K562 (cell line): ENCODE measurements around the gene TCEA3. TPM values are rescaled to one million over a fixed set of nuclear protein-coding genes. Genes with fewer than 3 reads are reported as not detected.

Experiments
- ATF7 ChIP-seq: fragments of 450-650 bp; IDR thresholded peaks from 2 replicates; pipeline ENCODE4 v1.7.1; 2014; ENCODE audit warnings: mild to moderate bottlenecking, moderate library complexity
- CUX1 ChIP-seq: fragments of 200-800 bp; sonication (Bioruptor generic); IDR thresholded peaks from 2 replicates; pipeline ENCODE4 v1.6.1; 2016; ENCODE audit warnings: missing genetic modification characterization, missing compliant biosample characterization
- MAFF ChIP-seq: IDR thresholded peaks from 2 replicates; pipeline ENCODE4 v1.6.1; 2012; ENCODE audit warnings: low read length, improper control_type of control experiment
- PHB2 ChIP-seq: fragments of 450-650 bp; IDR thresholded peaks from 2 replicates; pipeline ENCODE4 v1.6.1; 2017; ENCODE audit warnings: low read depth
- PRMT5 ChIP-seq: sonication (generic); formaldehyde crosslinking; IDR thresholded peaks from 2 replicates; pipeline ENCODE4 v1.5.0; 2020; ENCODE audit warnings: missing genetic modification reagents
- PTBP1 ChIP-seq: fragments of 200-400 bp; formaldehyde crosslinking; IDR thresholded peaks from 2 replicates; pipeline ENCODE4 v1.6.1; 2017; ENCODE audit warnings: low read depth, low read length
- SMARCB1 ChIP-seq: IDR thresholded peaks from 2 replicates; pipeline ENCODE4 v1.6.1; 2011; ENCODE audit warnings: improper control_type of control experiment, low read depth; ENCODE audit not compliant: insufficient read length
- TEAD1 ChIP-seq, 2 experiments: fragments of 450-650 bp in 1 of 2; sonication (generic) in 1 of 2; formaldehyde crosslinking; IDR thresholded peaks; 2 replicates each; pipeline versions ENCODE4 v1.4.0 to v1.8.0; 2020 to 2022; ENCODE audit warnings: mild to moderate bottlenecking in 2 of 2, missing genetic modification reagents in 1 of 2
- ZNF133 ChIP-seq: fragments of 250-450 bp; sonication (Bioruptor Pico); IDR thresholded peaks from 2 replicates; pipeline ENCODE4 v1.4.0; 2020; ENCODE audit warnings: mild to moderate bottlenecking
- polyA plus RNA-seq, 8 experiments: library from polyadenylated mRNA; depleted of rRNA in 4 of 8; stranded (reverse) in 5 of 8; unstranded in 3 of 8; fragments of >200 nt; fragmentation: Nextera tagmentation in 2 of 8; fragmentation: Illumina TruSeq in 1 of 8; extraction: Ambion mirVana in 2 of 8; extraction: Trizol in 1 of 8; gene quantifications; 2 replicates each; pipeline versions ENCODE4 v1.2.1 to v1.2.3, GENCODE V29; 2011 to 2014; ENCODE audit warnings: inconsistent platforms in 1 of 8, missing spikeins in 1 of 8
- total RNA-seq, 7 experiments: library from RNA; depleted of rRNA in 6 of 7; stranded (reverse); fragments of >200 nt in 6 of 7; fragmentation: Illumina TruSeq in 2 of 7; extraction: Trizol in 2 of 7; gene quantifications; 2 replicates each; pipeline versions ENCODE4 v1.2.1 to v1.2.3, GENCODE V29; 2011 to 2021; ENCODE audit warnings: low replicate concordance in 1 of 7
- TF ChIP-seq, protein P1 (sequence below): fragments of 450-650 bp; formaldehyde crosslinking; IDR thresholded peaks from 2 replicates; pipeline ENCODE4 v1.4.0; 2020; ENCODE audit warnings: mild to moderate bottlenecking, moderate library complexity
- TF ChIP-seq, protein P2 (sequence below), 2 experiments: fragments of 450-650 bp in 1 of 2; sonication (generic) in 1 of 2; formaldehyde crosslinking in 1 of 2; IDR thresholded peaks; 2 replicates each; pipeline versions ENCODE4 v1.7.1 to v1.9.0; 2016 to 2022; ENCODE audit warnings: inconsistent platforms in 1 of 2, mild to moderate bottlenecking in 1 of 2, missing genetic modification reagents in 1 of 2

Gene TCEA3
- total and polyA plus RNA-seq, 9 of the 15 experiments (the other 6 are each of a cell fraction or from before 2014, with no cell fraction given) = 0.03 to 0.55 (median 0.36) TPM

- TF ChIP-seq CUX1 (CRISPR knock-in tag) (no peak), PRMT5 (no peak), PTBP1 (no peak), PHB2 (no peak), TEAD1 (CRISPR knock-in tag; IDR thresholded peaks at IDR 0.05) (no peak), MAFF (no peak), ZNF133 (CRISPR knock-in tag) (no peak), ATF7 (0 out of 2 replicates have a peak, but pooled peaks have one; percentile 22), SMARCB1 (no peak)
- TF ChIP-seq, protein P1, sequence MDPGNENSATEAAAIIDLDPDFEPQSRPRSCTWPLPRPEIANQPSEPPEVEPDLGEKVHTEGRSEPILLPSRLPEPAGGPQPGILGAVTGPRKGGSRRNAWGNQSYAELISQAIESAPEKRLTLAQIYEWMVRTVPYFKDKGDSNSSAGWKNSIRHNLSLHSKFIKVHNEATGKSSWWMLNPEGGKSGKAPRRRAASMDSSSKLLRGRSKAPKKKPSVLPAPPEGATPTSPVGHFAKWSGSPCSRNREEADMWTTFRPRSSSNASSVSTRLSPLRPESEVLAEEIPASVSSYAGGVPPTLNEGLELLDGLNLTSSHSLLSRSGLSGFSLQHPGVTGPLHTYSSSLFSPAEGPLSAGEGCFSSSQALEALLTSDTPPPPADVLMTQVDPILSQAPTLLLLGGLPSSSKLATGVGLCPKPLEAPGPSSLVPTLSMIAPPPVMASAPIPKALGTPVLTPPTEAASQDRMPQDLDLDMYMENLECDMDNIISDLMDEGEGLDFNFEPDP = no peak
- TF ChIP-seq, protein P2, sequence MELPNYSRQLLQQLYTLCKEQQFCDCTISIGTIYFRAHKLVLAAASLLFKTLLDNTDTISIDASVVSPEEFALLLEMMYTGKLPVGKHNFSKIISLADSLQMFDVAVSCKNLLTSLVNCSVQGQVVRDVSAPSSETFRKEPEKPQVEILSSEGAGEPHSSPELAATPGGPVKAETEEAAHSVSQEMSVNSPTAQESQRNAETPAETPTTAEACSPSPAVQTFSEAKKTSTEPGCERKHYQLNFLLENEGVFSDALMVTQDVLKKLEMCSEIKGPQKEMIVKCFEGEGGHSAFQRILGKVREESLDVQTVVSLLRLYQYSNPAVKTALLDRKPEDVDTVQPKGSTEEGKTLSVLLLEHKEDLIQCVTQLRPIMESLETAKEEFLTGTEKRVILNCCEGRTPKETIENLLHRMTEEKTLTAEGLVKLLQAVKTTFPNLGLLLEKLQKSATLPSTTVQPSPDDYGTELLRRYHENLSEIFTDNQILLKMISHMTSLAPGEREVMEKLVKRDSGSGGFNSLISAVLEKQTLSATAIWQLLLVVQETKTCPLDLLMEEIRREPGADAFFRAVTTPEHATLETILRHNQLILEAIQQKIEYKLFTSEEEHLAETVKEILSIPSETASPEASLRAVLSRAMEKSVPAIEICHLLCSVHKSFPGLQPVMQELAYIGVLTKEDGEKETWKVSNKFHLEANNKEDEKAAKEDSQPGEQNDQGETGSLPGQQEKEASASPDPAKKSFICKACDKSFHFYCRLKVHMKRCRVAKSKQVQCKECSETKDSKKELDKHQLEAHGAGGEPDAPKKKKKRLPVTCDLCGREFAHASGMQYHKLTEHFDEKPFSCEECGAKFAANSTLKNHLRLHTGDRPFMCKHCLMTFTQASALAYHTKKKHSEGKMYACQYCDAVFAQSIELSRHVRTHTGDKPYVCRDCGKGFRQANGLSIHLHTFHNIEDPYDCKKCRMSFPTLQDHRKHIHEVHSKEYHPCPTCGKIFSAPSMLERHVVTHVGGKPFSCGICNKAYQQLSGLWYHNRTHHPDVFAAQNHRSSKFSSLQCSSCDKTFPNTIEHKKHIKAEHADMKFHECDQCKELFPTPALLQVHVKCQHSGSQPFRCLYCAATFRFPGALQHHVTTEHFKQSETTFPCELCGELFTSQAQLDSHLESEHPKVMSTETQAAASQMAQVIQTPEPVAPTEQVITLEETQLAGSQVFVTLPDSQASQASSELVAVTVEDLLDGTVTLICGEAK (IDR thresholded peaks at IDR 0.05) = peak; percentile 65; the same call in 1 of the 2 replicates
- TF ChIP-seq, protein P2 (CRISPR knock-in tag; IDR thresholded peaks at IDR 0.05) = no peak
These were observed 40.1 kb downstream of the TCEA3 start (continued) for GRCh38 chr1:23384312-23385058.
